Erythroblast (primary cell): ENCODE results near the gene FCGR3A.
"Not testable (repeated sequence)": the region's sequence is repeated elsewhere in the genome, so short reads cannot be mapped to it uniquely, and the experiment has no call there.

ENCODE experiments used
- GATA1 ChIP-seq: IDR thresholded peaks from 2 replicates; pipeline ENCODE4 v1.6.1; 2011; ENCODE audit warnings: low read depth, mild to moderate bottlenecking, control low read depth, low read length, moderate library complexity
- POLR2A ChIP-seq: IDR thresholded peaks from 2 replicates; pipeline ENCODE4 v1.6.1; 2011; ENCODE audit warnings: mild to moderate bottlenecking, low read length

DNA sequence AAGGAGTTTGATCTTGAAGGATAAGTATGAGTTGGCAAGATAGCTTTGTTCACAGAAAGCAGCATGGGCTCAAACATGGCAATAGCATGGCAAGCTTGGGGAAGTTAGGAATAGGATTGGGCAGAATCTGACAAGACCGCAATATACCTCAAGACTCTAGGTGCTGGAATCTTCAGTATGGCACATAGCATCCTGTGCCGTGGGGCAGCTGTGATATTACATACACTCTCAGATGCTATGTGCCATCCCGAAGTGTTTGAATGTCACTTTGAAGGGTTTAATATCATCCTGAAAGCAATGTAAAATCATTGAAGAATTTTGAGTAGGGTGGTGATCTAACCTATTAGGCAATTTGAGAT, 17.0 kb upstream of the FCGR3A start:
- TF ChIP-seq POLR2A, GATA1: not testable (repeated sequence)
